GM21723 (cell line): Measurements from ENCODE around the gene LRPPRC.

Experiments
- ATAC-seq: cut with Tn5 transposase; IDR thresholded peaks from one replicate; pipeline ENCODE4 v1.9.1; 2021; ENCODE audit warnings: mild to moderate bottlenecking, moderate library complexity; ENCODE audit not compliant: unreplicated experiment

Gene LRPPRC

DNA sequence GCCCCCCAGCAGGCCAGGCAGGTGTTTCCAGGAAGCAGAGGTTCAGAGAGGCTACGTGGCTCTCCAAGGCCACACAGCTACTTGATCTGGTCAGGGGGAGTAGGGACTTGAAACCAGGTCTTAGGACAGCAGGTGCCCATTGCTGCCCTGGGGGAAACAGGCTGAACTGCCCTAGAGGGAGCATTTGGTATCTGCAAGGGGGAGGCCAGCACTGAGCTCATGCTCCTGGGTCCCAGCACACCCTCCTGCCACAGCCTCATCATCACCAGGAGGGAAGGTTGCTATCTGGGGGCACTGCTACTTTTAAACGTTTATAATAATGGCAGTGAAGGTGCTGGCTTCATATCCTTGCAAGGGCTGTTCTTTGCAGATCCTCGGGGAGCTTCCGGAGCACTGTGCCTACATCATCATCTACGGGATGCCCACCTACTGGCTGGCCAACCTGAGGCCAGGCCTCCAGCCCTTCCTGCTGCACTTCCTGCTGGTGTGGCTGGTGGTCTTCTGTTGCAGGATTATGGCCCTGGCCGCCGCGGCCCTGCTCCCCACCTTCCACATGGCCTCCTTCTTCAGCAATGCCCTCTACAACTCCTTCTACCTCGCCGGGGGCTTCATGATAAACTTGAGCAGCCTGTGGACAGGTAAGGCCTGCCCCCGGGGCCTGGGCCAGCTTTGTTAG lies 120.9 kb downstream of the LRPPRC start:
- no peak for ATAC-seq

DNA sequence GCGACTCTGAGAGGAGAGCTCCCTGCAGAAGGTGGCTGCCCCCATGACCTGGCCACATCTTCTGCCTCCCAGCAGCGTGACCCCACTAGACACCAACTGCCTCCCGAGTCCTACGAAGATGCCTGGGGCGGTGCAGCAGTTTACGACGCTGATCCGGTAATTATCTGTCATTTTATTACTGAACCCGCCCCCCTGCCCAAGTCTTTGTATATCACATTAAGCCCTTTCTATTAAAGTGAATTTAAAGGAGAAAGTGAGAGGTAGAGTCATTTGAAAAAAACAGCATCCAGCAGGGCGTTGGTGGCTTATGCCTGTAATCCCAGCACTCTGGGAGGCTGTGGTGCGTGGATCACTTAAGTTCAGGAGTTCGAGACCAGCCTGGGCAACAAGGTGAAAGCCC lies 123.6 kb downstream of the LRPPRC start:
- ATAC-seq: no peak

DNA sequence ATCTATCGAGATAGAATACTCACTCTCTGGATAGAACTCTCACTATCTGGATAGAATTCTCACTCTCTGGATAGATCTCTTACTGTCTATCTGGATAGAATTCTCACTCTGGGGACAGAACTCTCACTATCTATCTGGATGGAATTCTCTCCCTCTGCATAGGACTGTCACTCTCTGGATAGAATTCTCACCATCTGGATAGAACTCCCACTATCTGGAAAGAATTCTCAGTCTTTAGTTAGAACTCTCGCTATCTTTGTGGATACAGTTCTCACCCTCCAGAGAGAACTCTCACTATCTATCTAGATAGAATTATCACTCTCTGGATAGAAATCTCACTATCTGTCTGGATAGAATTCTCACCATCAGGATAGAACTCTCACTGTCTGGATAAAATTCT lies 140.5 kb downstream of the LRPPRC start:
- ATAC-seq: no peak

DNA sequence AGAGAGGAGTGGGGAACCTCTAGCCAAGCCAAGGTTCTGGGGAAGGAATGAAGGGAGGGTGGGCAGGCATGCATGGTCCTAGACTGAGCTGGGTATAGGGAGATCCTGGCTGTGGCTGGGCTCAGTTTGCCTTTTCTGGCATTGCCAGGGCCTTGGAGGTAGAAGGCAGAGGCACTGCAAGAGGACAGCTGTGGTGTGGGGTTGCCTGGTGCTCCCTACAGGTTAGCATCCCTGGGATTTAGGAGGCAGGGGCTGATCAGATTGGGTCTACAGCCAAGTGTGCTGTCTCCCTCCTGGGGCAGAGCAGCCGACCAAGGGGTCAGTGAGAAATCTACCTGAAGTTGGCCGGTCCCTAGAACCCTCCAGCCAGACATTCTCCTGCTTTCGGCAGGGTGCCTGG lies 141.1 kb downstream of the LRPPRC start:
- no peak for ATAC-seq

DNA sequence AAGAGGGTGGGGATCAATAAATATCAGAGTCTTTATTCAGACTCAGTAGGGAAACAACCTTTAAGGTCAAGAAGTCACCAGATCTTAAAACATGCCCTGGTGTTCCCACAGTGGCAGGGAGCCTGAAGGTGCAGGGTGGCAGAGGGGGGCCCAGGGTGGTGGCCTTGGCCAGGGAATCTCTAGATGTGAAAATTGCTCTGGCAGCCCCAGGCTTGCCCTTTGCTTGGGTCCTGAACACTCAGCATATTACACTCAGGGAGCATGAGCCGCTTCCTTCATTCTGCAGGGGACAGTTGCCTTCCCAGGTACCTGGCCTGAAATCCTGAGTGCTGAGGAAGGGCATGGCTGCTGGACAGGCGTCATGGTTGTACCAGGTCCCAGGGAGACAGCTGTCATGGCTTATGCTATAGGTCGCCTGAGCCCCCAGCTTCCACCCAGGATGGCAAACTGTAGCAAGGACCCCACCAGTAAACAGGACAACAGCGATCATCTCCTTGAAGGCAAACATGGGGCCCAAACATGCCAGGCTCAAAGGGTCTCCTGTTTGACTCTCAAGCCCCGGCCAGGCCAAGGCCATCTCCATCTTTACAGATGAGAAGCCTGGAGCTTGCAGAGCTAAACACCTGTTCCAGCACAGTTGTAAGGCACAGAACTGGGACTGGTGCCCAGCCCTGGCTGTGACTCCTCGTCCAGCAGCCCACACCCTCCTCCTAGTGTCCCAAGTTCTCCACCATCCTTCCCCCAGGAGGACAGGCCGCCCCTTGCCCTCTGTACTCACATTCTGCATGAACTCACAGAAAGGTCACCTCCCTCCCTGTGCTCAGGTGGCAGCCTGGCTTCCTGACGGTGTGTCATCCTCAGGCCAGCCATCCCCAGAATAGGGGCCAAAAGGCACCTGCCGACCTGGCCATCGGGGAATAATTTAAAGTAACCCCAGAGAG lies 142.4 kb downstream of the LRPPRC start:
- ATAC-seq: no peak

DNA sequence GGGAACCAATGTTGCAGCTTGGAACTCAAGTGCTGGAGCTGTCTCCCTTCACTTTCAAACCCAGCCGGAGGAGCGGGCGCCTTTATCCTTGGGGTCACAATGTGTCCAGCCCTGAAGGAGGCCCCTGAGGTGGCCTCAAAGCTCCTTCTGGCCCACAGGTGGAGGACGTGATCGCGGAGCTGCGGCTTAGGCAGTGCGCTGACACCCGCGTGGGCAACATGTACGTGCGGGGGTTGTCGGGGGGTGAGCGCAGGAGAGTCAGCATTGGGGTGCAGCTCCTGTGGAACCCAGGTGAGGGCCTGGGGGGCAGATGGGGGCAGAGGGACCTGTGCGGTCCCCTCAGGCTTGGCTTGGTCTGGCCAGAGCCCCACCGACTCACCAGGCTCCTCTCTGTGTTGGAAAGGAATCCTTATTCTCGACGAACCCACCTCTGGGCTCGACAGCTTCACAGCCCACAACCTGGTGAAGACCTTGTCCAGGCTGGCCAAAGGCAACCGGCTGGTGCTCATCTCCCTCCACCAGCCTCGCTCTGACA lies 143.5 kb downstream of the LRPPRC start:
- no peak for ATAC-seq

DNA sequence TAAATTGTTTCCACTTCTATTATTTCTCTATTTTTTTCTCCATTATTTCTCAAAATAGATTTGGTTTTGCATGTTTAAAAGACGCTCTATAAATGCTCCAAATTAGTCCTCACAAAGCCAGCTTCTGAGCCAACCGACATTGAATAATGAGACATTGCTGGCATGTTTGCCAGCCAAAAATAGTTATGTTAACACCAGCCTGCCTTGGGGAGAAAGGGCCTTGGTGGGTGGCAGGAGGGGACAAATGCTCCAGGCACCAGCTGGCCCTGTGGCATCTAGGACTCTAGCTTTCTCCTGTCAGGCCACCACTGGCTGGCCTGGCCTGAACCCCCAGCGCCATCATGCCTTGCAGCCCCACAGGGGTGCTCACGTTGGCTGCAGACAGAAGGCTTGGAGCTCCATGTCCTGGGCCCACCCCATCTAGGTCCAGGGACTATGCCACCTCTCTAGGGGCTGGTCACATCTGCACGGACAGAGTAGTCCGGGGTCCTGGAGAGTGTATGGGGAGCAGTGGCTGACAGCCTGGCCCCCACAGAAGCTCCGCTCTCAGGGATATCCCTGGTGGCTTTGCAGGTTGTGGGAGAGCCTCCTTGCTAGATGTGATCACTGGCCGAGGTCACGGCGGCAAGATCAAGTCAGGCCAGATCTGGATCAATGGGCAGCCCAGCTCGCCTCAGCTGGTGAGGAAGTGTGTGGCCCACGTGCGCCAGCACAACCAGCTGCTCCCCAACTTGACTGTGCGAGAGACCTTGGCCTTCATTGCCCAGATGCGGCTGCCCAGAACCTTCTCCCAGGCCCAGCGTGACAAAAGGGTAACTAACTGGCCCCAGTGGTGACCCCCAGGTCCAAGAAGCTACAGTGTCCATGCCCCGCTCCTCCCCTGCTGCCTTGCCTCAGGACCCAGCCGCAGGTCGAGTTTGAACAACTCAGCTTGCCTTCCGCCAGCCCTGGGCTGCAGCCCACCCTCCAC lies 144.5 kb downstream of the LRPPRC start:
- ATAC-seq: no peak

DNA sequence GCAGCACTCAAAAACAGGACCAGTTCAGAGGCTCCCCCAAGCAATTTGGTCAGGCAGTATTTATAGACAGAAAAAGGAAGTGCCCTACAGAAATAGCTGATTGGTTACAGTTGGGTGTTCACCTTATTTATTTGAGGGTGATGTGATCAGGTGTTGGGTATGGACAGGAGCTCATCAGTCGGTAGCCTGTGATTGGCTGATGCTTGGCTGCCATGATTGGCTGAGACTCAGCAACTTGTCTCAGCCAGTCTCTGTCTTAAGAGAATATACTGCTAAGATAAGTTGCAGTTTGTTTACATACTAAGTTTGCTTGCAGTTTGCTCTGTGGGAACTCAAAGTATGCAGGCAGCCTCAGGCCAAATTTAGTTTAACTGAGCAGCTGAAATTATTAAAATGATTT lies 147.6 kb downstream of the LRPPRC start:
- ATAC-seq: no peak

DNA sequence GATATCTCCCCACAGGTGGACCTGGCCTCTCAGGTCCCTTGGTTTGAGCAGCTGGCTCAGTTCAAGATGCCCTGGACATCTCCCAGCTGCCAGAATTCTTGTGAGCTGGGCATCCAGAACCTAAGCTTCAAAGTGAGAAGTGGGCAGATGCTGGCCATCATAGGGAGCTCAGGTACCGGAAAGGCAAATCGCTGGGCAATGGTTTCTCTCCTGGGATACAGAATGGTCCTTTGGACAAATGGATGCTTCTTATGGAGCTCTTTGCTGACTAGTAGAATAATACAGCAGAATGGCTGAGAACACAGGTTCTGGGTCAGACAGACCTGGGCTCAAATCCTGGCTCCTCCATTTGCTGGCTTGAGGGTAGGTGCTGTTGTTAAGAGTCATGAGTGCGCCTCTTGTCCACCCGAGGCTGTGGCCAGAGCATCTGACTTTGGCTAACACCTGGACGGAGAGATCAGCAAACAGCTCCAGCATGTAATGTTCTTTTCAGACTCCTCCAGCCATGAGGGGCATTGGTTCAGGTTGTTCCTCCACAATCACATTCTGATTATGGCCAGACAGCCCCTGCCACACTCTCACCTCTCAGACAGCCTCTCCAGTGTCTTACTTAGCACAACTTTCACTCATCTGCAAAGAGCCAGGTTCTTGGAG lies 149.5 kb downstream of the LRPPRC start:
- ATAC-seq: no peak

DNA sequence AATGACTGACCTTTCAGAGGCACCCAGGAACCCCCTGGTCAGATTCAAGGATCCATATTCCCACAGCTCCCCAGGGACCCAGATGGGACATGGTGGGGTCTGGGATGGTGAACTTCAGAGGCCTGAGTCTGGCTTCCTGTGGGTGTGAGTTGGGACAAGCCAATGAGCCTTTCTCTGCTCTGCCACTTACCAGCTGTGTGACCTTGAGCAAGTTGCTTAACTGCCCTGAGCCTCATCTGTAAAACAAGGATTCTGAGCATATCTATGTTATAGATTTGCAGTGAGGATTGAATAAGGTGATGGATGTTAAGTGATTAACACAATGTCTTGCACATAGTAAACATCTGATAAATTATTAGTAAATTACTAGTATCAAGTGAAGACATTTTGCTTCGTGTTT lies 150.6 kb downstream of the LRPPRC start:
- ATAC-seq: no peak

DNA sequence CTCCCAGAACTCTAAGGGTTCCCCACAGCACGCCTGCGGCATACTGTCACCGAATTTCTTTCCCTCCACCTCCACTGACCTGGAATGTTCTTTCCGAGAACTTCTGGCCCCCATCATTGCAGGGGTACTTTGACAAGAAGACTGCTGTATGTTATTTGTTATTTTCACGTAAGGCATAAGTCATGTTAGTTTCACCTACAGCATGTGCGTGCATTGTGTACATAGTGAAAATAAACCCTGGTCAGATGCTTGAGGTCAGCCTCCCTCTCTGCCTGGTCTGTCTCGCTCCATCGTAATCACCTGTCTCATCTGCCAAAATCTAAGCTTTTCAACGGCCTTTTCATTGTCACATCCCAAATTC lies 152.9 kb downstream of the LRPPRC start:
- no peak for ATAC-seq

DNA sequence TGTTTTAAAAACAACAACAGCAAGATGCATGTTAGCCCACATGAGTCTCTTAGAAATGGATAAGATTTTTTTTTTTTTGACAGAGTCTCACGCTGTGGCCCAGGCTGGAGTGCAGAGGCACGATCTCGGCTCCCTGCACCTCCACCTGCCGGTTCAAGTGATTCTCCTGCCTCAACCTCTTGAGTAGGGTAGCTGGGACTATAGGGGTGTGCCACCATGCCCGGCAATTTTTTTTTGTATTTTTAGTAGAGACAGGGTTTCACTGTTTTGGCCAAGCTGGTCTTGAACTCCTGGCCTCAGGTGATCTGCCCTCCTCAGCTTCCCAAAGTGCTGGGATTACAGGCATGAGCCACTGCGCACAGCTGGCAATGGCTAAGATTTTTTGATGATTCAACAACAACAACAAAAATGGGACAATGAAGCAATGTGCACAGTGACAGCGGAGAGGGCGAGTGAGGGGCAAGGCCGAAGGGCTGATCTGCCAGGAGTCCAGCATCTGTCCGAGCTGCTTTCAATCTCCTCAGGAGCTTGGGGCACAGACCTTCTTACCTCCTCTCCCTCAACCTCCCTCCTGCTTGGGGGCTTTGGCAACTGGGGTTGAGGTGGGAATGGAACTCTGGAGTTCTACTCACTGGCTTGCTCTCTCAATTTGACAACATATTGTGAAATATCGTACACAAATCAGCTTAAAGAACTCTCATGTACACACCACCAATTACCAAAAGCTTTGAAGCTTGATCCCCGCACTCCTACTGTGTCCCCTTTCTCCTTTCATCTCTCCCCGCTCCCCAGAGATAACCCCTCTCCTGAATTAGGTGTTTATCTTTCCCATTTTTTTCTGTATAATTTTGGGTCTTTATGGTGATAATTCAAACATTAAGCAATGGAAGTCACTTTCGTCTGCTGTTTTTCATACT lies 153.6 kb downstream of the LRPPRC start:
- no peak for ATAC-seq

DNA sequence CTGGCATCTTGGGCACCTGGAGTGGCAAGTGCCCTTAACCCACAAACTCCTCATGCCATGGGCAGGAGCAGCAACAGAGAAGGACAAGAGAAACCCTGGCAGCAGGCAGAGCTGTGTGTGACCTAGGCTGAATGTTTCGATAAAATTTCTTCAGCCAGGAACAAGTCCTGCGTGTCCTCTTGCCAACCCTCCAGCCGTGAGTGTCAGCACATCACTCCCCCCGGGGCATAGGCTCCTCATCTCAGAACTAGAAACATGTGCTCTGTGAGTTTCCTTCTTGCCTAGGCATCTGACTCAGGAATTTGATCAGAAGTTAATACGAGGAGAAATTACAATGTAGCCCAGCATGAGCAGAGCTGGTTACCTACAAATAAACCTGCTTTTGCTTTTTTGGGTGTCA lies 154.8 kb downstream of the LRPPRC start:
- no peak for ATAC-seq

DNA sequence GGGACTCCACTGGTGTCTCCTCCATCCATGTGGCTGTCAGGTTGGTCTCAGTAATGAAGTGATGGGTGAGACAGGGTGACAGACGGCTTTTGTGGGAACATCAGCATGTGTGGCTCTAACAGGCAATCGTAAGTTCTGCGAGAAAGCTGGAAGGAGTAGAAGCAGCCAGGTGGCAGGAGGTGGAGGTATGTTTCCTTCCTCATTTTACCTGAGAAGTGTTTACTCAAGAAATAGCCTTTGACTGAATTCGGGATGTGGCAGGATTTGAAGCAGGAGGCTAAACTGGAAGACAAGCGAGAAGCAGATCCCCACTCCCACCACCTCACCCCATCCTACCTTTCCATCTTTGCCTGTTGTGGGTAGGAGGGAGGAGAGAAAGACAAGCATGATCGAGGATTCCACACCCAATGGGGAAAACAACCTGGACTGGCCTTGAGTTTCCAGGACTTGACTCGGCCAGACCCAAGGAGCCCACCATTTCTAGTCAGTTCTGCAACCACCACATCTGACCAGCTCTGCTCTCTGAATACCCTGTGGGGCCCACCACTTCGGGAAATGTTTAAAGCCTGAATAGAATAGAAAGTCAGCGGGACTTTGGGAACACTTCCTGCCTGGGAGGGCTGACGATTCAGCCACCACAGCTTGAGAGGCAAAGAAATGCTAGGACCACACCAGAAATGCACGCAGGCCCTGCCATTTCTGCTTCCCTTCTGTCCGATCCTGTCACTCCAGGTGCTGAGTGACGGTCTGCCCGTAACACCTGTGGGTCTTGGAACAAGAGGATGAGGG lies 155.8 kb downstream of the LRPPRC start:
- ATAC-seq: no peak

DNA sequence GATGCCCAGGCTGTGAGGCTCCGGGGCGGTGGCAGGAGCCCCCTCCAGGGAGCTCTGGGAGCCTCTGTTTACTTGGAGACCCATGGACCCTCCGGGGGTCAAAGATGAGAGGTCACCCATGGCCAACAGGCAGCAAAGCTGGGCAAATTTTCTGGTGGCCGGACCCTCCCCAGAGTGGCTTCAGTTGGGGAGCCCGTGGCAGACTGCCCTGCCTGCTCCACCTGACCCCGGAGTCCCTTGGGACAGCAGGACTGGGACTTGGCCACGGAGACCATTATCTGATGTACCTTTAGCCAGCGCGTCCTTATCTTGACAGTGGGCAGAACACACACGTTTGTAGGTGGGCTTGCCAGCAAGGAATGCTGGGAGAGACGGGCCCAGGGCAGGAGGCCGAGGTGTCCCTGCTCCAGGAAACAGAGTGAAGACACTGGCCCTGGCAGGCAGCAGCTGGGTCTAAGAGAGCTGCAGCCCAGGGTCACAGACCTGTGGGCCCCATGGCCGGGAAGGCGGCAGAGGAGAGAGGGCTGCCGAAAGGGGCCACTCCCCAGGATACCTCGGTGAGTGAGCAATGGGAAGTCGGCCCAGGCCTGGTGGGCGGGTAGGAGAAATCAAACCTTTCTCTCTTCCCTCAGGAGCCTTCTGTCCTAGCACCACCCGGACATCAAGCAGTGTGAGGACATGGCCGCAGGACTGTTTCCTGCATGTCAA lies 157.1 kb downstream of the LRPPRC start, which contains the start of the genes ABCG5 and ABCG8:
Gene ABCG5, minus strand, starts transcription at position 280 of the 708 bp plus-strand sequence. Its CDS starts 160 bp downstream, at position 120.
Gene ABCG8, plus strand, starts transcription at position 412 of the 708 bp plus-strand sequence. Its CDS starts 83 bp downstream, at position 495.
- no peak for ATAC-seq

DNA sequence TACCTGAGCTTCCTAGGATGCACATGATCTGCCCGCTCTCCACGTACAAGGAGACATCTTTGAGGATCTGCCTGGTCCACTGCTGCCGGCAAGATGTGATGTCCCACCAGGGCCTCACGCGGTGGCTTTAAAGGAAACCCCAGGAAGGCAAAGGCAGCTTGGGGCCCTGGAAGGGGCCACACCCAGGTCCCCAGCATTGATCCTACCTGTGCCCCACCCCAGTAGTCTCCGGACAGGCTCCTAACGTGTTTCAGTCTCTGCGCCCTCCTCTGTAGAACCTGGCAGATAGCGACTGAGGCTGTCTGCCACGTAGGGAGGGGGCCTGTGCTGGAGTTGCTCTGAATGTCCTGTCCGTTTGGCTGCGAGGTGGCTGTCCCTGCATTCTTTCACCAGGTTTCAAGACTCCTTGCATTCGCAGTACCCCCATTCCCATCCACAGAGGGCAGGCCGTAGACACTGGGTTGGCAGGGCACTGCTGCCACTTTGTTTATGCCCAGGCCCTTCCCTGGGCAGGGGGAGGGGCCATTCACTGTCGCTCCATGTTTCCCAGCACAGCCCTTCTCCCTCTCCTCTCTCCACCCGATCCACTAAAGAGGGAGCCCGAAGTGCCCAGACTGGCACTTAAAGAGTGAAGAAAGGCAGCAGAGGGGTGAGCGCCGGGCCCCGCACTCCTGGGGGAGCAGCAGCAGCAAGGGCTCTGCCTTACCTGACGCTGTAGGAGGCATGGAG lies 157.8 kb downstream of the LRPPRC start:
- no peak for ATAC-seq

DNA sequence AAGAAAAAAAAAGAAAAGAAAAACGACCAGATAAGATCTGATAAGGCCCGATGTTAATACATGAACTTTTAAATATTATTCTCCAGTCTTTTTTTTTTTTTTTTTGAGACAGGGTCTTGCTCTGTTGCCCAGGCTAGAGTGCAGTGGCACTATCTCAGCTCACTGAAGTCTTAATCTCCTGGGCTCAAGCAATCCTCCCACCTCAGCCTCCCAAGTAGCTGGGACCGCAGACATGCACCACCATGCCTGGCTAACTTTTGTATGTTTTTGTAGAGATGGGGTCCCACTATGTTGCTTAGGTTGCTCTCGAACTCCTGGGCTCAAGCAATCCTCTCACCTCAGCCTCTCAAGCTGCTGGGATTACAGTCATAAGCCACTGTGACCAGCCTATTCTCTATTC lies 158.8 kb downstream of the LRPPRC start:
- no peak for ATAC-seq
